HG03060 (cell line): ENCODE results near the gene GRPR.
A peak's percentile ranks its signal among the peaks of the same experiment; 100 is the strongest.

Experiments
- ATAC-seq: cut with Tn5 transposase; IDR thresholded peaks from one replicate; pipeline ENCODE4 v1.9.1; 2021; ENCODE audit warnings: low read depth, moderate number of reproducible peaks; ENCODE audit not compliant: unreplicated experiment

Gene GRPR

DNA sequence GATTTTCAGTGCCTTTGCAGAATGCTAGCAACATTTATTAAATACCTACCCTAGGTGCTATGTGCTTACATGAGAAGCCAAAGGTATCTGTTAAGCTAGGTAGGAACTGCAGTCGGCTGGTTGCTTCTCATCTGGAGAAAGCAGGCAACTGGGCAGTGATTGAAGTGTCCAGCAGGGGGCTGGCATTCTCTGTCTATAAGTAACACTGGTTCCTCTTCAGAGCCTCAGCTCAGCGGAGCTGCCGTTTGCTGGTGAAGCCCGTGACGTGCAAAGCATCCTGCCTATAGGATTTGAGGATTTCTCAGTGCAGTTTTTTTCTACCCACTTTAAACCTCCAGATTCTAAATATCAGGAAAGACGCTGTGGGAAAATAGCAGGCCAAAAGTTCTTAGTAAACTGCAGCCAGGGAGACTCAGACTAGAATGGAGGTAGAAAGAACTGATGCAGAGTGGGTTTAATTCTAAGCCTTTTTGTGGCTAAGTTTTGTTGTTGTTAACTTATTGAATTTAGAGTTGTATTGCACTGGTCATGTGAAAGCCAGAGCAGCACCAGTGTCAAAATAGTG, at the start of gene GRPR:
GRPR (plus strand) TSS at position 344 of the 565 bp plus-strand sequence. CDS start 389 bp downstream, outside the sequence.
- no peak for ATAC-seq

DNA sequence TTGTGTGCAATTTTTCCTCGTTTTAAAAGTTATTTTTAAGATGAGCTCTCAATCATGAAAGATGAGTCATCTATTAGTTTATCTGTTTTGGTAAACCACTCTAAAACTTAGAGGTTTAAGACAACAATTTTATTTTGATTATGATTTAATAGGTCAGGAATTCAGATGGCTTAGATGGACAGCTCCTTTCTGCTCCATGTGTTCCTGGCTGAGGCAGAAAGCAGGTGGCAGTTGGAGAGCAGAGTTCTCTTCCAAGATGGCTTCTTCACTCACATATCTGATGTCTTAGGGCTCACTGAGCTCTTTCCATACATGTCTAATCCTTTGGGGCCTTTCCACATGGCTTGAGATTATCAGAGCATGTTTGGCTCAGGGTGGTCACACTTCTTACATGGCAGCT, 48.3 kb upstream of the GRPR start:
- ATAC-seq, result no peak

DNA sequence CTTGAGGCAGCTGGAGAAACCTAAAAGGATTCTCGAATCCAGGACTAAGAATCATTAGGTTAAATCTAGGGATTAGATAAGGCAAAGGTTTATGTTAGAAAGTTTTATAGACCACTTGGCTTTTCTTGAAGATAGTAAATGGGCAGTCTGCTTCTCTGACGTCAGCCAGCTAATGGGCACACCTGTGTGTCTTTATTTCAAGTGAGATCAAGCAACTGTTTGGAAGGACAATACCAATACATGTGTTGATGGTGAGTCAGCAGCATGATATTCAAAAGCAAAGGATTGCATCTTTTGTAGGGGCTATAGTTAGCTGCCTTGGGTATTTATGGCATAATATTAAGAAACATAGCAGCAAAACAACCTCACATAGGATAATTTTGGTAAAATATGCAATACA, 46.5 kb upstream of the GRPR start:
- no peak for ATAC-seq

DNA sequence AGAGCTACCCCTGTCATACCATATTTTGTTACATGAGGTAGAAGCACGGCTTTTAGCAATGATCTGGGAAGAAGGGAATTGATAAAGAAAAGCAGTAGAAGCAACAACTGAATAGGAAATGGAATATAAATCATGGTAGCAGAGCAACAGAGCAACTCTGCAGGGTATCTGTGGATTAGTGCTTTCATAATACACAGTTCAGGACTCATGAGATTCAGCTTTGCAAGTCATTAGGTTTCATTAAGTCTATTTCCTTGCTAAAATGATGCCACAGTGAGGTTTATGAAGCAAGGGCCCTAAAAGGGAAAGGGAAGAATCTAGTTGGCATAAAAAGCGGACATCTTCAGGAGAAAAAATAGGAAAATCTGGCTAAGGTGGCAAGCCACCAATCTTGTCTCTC, 45.6 kb upstream of the GRPR start:
- no peak for ATAC-seq

DNA sequence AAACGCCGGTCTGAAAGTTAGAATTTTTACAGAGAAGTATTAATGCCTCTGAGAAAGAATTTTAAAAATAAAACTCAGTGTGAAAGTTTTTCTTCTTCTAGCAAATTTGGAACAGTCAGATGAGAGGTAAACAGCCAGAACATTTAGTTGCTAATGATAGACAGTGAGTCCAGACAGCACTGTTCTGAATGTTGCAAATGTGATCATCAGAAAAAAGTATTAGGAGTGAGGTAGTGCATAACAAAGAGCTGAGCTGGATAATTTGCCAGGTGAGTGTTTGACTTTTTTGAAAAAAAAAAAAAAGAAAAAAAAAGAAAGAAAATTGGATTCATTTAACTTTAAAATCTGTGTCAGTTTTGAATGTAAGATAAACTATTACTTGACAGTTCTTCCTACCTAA, 42.0 kb upstream of the GRPR start:
- no peak for ATAC-seq

DNA sequence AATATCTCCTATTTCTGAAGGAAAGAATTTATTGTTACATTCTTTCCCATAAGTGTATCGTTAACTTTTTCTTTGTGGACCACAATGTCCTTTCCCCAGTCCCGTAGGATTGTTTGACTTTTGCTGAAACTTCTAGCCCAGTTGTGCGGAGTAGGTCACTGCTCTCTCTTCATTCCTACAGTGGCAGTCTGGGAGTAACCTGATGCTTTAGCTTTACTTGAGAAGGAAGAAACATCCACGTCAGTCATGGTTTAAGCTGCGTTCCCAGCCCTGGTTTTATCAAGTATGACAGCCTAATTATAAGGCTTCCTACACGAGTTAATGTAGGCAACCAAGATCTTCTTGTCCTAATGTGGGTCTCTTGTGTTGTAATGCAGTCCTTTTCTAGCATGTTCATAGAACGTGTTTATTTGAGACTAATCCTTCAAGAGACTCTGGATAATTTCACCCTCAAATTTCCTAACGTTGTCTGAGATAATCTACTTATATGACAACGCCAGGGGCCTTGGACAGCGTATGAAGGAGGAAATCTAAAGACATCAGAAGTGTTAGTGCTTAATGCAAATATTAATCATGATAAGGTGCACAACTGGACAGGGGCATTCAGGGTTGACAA, 40.8 kb upstream of the GRPR start:
- no peak for ATAC-seq

DNA sequence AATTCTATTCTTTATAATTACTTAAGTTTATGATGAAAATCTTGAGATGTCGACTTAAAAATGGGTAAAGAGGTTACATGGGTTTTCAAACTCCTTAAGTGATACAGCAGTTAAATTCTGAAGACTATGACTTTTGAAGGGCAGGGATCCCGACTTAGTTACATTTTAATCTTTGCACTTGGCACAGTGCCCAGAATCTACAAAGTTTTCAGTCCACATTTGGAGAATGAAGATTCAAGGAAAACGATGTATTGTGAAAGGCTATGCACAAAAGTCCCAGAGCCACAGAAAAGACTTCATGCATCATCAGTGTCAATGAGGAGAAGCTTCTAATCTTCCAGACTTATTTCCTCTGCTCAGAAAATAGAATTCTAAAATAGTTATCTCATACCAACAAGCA, 36.3 kb upstream of the GRPR start:
- ATAC-seq, result no peak

DNA sequence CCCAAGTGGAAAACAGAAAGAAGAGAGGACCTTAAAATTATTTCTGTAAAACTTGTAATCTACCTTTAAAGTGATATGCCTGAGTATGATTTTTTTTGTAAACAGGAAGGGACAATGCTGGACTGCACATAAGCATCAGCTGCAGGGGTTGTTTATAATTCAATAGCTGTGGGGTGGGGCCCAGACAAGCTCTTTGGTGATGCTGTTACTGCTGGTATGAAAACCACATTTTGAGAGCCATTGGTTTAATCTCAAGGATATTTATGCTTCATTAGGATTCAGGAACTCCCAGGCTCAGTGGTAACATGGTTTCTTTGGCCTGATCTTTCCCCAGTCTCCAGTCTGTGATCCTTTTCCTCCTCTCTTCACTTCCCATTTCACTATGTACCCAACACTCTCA, 34.3 kb upstream of the GRPR start:
- ATAC-seq, result no peak

DNA sequence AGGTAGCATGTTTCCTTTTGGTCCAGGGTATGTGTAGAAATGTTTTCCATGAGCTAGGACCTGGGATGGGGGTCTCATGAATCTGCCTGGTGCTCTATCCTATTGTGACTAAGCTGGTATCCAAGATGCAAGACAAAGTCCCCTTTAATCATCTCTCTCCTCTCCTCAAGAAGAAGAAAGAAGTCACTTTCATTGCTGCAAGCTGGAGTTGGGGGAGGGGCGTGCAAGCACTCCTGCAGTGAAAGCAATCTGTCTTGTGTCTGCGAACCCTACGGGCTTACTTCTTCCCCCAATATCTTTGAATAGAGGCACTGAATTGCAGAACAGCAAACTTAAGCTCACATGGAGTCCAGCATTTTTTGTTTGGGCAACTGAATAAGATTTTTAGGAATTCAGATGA, 27.2 kb upstream of the GRPR start:
- no peak for ATAC-seq

DNA sequence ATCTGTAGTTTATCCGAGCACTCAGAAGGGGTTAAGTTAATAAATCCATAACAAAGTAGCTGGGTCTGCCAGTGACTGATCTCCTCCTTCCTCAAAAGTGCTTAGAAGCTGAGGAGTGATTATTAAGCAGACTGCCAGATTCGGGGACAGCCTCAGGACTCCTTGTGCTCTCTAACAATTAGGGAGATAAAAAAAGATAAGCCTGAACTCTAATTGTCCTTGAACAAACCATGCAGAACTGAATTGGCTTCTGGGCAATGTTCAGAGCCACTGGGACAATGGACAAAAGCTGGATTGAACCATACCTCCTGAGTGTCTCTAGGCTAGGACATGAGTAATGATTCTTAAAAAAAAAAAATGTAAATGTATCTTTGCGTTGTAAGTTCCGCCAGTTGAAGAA, 22.7 kb upstream of the GRPR start:
- ATAC-seq, result no peak

DNA sequence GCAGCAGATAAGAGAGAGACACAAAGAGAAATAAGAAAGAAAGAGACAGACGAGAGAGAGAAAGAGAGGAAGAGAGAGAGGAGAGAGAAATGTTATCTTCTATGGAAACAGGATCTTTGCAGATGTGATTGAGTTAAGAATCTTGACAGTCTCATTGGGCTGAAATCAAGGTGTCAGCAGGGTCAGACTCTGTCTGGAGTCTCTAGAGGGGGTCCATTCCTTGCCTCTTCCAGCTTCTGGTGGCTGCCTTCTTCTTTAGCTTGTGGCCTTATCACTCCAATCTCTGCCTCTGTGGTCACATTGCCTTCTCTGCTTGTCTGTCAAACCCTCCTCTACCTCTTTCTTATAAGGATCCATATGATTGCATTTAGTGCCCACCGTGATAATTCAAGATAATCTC, 21.8 kb upstream of the GRPR start:
- no peak for ATAC-seq

DNA sequence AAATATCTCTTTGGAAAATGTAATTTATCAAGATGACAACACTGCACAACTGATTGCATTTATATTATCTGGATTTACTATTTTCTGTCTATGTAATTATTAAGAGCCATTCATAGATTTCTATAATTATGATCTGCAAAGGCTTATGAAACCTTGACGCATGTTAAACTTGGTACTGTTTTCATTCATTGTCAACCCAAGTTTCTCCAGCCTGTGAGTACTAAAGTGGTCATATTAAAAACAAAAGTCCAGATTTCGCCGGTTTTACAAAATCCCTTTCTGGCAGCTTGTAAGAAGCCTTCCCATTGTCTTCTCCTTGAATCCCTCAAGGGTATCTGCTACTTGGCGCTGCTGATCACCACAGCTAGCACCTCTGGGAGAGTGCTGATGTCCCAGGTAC, 19.7 kb upstream of the GRPR start:
- ATAC-seq, result no peak

DNA sequence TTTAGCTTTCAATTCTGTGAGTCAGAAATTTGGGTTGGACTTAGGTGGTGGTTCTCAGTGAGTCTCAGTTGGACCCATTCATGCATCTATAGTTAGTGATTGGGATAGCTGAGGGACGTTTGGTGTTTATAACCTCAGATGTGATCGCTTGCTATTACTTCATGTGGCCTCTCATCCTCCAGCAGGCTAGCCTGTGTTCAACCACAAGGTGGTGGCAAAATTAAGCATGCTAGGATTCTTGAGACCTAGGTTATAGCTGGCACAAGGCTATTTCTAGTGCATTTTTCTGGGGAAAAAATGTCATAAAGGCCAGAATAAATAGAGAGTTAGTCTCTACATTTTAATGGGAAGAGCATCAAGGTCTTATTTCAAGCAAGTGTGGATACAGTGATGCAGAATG, 10.9 kb upstream of the GRPR start:
- no peak for ATAC-seq

DNA sequence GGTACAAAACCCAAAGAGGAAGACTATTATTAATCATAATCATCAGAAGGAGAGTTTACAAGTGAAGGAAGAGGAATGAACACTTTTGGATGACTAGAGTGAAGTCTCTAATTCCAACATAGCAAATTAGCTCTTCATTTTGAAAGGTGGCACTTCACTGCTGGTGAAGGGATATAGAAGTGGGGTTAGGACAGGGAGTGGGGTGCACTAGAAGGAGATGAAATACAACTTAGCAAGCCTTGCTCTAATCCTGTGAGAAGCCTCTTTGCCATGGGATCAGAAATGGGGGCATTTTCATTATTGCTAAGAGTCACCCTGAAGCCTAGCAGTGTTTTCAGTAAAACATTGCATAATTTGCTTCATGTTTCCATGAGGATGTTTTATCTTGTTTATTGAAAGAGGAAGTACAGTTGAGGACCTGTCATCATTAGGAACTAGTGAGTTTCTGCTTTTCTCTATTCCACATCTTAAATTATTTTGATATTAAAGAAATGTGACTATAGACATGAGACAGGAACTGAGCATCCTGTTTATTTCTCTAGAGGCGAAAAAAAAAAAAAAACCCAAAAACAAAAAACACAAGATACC, 9.3 kb upstream of the GRPR start:
- no peak for ATAC-seq

DNA sequence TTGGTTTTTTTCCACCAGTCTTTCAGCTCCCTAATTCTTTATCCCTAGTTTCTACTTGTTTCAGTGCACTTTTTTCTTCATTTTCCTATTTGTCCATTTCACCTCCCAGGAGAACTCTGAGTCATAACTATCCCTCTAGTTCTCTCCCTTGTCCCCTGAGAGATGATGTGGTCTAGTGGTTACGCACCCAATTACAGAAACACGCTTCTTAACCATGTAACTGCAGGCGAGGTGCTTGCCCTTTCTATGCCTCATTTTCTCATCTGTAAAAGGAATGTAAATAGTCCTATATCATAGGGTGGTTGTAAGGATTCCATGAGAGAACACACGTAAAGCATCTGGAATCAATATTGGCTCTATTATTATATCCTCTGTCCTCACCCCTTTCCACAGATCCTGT, 8.8 kb upstream of the GRPR start:
- ATAC-seq, result no peak

DNA sequence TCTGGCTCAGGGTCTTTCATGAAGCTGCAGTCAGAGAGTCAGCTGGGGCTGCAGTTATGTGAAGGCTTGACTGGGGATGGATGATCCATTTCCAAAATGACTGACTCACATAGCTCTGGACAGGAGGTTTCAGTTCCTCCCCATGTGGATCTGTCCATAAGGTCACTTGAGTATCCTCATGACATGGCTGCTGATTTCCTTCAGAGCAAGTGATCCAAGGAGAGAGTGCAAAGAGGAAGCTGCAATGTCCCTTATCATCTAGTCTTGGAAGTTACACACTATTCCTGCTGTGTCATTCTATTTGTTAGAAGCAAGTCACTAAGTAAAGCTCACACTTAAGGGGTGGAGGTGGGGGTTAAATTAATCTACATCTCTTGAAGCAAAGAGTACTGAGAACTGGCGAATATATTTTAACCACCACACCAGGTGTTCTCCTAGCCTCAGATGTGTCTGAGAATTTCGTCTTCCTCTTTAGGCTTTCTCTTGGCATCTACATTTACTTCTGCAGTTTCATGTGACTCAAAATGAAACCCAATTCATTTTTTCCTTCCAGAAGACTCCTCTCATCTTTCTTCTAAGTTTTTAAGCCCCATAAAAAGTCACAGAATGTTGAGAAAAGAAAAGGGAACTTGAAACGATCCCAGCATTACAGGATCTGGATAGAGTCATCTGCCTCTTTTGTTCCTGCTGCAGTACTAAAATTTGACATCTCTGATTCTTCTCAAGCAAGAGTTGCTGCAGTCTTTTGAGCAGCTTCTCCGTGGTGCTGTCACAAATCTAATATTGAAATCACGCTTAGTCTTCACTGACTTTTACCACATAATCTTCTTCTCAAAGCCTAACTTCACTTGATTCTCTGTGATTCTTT, 3.8 kb upstream of the GRPR start:
- peak; percentile 75 for ATAC-seq

DNA sequence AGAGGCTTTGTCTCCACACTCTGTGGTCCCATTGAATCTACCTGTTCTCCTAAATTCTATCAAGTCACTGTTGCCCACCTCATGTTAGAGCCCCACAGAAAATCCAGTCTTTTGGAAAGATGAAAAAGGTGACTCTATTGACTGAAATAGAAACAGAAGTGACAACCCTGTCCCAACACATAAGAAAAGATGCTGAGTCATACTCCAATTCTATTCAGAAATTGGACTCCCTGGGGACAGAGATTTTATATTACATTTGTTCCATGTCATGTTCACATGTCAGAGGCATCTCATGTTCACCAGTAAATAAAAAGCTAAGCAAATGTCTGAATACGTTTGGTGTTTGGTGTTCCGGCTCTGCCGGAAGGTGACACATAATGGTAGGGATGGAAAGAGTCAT, 2.9 kb upstream of the GRPR start:
- ATAC-seq, result no peak

DNA sequence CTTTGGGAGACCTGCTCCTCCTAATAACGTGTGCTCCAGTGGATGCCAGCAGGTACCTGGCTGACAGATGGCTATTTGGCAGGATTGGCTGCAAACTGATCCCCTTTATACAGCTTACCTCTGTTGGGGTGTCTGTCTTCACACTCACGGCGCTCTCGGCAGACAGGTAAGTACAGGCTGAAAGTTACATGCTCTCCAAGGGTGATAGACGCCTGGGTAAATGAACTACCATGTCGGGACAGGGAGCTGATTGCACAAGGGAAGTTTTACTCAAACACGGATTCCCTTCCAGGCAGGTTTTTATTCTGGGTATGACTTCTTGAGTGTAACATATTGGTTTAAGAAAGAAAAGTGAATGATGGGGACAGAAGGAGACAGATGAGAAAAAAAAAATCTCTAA, 836 bp downstream of the GRPR start:
- no peak for ATAC-seq

DNA sequence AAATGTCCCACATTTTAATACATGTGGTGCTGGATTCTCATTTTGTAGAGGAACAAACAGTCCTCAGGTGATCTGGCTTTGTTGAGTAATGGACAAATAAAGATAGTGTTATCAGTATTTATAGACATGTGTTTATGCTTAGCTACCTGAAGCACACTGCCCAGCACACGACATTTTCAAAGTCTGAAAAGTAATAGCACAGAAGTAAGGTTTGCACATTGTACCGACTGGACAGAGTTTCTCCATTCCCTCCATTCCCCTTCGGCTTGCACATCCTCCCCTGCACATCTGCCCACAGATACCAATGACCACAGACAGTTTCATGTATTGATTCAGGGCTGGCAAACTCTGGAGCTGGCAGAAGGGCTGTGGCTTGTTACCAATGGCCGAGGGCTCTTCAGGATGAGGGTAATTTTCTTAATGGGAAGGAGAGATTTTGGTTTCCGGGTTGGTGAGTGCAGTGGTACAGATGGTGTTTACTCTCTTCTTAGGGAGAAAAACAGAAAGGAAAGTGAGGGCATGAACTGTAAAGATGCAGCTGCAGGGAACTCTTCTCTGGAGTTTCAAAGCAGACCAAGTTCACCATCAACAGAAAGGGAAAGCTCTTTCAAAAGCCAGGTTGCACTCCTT, 2.3 kb downstream of the GRPR start:
- no peak for ATAC-seq

DNA sequence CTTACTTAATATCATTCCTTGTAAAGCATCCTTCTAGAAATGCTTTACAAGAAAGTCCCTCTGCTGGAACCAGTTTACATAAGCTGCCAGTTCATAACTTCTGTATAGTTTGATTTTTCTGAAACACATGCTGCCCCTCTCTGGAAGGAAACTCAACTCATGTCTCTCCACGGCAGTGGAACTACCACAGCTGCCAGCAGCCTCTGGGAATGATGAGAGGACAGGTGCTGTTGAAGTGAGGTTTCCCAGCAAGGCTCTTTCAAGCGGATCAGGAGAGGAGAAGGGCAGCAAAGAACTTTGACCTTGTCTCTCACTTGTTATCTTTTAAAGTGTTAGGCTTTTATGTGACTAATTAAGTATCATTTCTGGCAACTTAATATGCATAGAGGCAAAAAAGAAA, 7.3 kb downstream of the GRPR start:
- ATAC-seq, result no peak

DNA sequence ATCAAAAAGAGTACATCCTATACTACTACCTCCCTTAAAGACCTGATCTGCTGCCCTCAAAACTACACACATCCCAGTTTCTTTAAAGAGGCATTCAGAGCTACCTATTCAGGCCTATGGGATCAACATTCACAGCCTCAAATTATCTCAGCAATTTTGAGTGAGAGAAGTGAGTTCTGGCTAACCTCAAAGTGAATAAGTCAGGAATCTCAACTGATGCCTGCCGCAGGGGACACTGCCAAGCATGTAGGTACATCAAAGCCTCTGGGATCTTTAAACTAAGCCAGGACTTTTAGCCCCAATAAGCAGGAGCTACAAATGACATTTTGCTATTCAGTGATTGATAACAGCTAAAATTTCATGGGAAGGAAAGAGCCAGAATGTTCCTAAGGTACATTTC, 11.6 kb downstream of the GRPR start:
- no peak for ATAC-seq
